HG02852 (cell line): ENCODE results near the gene DDX27.

Source experiments
- ATAC-seq: cut with Tn5 transposase; IDR thresholded peaks from one replicate; pipeline ENCODE4 v1.9.1; 2021; ENCODE audit warnings: mild to moderate bottlenecking, moderate library complexity; ENCODE audit not compliant: unreplicated experiment

The DDX27 gene

DNA sequence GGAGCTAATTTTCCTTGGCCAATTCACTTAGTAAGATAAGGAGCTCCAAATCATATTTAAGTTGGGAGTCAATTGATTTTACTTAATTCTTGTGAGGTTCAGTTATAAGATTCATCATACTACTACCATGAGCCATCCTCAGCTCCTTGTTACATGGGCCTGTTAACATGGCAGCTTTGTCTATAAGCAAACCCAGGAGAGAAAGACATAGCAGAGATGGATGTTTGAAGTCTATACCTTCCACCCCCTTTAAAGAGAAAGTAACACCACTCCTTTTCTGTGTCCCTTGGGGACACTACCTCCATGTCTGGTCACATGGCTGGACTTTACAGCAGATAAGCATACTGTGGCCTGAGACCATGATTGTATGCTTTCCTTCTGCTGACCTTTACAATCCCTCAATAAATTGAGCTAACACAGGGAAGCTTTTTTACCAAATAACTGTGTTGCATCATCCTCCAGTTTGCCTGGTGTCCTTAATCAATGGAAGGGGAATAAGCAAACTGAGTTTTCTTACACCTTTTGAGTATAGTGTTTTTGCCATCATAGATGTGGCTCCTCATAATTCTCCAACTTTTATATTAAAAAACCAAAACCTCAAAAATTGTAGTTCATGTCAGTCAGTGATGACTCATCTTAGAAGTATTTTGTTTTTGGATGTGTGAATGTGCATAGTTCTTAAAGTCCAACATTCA is 68.5 kb downstream of the DDX27 start:
- ATAC-seq = no peak

DNA sequence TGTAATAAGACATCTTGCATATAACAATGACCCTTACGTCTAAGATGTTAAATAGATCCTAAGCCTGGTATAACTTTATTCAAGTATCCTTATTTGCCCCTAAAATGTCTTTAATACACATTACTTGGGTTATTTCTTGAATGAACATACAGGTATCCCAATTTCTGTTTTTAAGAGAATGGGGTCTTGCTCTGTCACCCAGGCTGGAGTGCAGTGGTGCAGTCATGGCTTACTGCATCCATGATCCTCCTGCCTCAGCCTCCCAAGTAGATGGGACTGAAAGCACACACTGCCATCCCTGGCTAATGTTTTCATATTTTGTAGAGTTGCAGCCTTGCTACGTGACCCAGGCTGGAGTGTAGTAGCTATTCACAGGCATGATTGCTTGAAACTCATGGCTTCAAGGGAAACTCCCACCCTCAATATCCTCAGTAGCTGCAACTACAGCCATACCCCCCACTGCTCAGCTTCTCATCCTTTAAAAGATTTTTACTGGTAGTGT is 69.1 kb downstream of the DDX27 start:
- ATAC-seq = no peak

DNA sequence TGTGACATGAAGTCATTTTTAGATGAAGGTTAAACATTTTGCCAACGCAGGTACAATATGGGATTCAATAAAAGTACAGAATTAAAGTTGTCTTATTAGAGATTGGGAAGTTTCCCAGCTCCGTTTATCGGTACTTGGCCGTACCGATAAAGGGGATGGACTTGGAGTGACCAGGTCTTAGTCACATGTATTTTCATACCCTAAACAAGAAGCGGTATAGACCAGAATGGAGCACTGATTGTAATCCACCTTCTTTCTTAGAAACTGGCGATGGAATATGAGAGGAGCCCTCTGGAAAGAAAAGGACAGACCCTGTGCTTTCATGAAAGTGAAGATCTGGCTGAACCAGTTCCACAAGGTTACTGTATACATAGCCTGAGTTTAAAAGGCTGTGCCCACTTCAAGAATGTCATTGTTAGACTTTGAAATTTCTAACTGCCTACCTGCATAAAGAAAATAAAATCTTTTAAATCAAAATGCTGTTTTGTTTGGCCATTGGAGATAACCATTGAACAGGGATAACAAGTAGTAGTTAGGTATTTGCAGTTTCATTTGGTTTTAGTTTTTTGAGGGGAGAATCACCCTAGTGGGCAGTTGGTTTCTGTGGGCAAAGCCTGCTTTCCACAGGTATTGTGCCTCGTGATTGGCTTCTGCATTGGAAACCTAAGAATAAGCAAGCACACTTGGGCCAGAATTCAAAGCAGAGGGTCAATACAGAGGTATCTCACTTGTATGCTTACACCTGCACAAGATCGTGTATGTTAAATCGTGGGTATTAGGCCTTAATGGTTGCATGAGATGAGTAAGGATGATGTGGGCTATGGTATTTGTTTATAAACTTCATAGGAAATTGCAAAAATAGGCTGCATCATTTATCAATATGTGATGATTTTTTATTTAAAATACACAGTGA is 69.8 kb downstream of the DDX27 start:
- ATAC-seq = no peak

DNA sequence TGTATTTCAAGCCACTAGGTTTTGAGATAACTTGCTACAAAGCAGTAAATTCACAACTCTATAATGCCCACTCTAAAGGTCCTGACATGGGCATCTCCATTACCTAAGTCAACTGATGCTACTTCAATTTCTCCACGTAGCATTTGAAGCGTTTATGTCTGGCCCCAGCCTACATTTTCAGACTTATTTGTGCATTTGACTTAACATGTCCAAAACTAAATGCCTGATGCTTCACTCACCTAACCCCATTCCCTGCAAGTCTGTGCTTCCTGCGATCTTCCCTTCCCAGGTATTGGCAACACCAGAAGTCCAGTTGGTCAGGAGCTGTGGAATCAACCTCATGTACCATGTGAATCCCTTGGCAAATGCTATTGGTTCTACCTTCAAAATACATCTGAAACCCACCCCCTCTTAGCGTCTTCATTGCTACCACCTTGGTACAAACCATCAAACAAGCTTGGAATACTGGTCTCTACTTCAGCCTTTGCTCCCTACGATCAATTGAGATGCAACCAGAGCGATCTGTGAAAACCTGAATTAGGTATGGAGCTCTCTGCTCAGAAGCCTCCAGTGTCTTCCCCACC is 71.5 kb downstream of the DDX27 start:
- no peak for ATAC-seq

DNA sequence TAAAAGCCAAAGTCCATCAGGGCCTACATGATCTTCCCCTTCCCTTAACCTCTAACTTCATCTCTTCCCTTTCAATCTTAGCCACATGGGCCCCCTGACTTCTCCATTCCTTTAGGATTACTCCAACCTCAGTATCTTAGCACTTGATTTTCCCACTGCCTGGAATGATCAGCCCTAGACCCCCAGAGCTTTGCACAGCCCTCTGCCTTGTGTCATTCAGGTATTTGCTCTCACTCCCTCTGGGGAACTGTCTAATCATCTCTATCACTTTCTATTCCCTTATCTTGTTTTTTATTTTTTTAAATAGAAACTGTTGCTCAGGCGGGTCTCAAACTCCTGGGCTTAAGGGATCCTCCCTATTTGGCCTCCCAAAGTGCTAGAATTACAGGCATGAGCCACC is 72.0 kb downstream of the DDX27 start:
- ATAC-seq = no peak

DNA sequence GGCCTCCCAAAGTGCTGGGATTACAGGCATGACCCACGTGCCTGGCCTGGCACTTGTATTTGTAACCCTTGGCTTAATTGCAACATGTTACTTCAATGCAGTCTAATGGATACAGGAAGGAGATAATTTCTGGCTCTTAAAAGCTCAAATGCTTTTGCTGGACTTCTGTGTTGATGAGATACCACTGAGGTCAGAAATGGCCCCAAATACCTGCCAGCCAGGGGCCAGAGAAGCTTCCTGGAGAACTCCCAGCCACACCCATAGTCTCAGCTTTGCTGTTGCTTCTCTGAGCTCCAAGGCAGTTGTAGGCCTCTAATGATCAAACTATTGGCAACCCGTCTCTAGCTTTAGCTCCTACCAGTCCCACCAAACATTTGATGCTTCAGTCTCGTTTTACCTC is 72.8 kb downstream of the DDX27 start:
- no peak for ATAC-seq

DNA sequence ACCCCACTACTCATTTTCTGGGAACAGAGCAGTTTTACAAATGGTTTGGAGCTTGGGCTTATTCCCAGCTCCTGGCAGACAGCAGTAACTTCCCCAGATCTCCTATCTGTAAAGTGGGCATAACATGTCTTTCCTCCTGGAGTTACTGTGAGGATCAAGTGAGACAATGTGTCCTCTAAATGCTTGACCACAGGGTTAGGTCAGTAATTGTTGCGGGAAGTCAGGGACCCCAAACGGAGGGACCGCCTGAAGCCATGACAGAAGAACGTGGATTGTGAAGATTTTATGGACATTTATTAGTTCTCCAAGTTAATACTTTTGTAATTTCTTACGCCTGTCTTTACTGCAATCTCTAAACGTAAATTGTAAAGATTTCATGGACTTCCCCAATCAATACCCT is 73.9 kb downstream of the DDX27 start:
- ATAC-seq = no peak
